Measurements from ENCODE around the gene NDEL1. TPM values are rescaled to one million over a fixed set of nuclear protein-coding genes. Genes with fewer than 3 reads are reported as not detected.

NDEL1 gene
- total RNA-seq, 1 experiment from 2014 or later: 39.2 TPM

- Histone ChIP-seq H3K4me3 (replicated peaks in 1 of 2; ENCODE audit: low read depth in 1 of 2, low read length in 2 of 2) (no peak overlapping the region), H3K79me2 (ENCODE audit: insufficient read depth, low read length) (no peaks in the 10 kb centered on the region), H3K27me3 (ENCODE audit: insufficient read depth, low read length) (no peaks in the 10 kb centered on the region), H3K9me3 (ENCODE audit: control insufficient read depth in 1 of 2, insufficient read depth in 1 of 2, low read depth in 1 of 2, low read length in 2 of 2) (no peaks in the 10 kb centered on the region), H3K9me2 (ENCODE audit: insufficient read depth) (no peaks in the 10 kb centered on the region), H3K4me2 (ENCODE audit: low read length) (no peak overlapping the region), H2AFZ (ENCODE audit: low read depth, low read length, poor library complexity, severe bottlenecking) (no peak overlapping the region), H3K36me3 (ENCODE audit: control insufficient read depth in 1 of 2, insufficient read depth in 2 of 2, low read length in 2 of 2) (no peaks in the 10 kb centered on the region), H3K4me1 (ENCODE audit: control insufficient read depth in 1 of 2, insufficient read depth in 2 of 2, low read length in 2 of 2) (peaks cover 0 to 27% of the 10 kb centered on the region in 2 experiments; a peak in 2 of 4 replicates), H4K20me1 (ENCODE audit: insufficient read depth) (no peaks in the 10 kb centered on the region), H3K9ac (ENCODE audit: low read length) (no peak overlapping the region), H3K27ac (ENCODE audit: low read depth, low read length) (no peak overlapping the region)
- ATAC-seq (no peak), DNase-seq (ENCODE audit: low read depth, low spot score) (no peak)
- intact Hi-C loops (cut with micrococcal nuclease): no loop called here
- no TSS peak for BruUV-seq (replicated peaks)
- ChIA-PET RAD21 (ENCODE audit: low non-redundant PET in 1 of 2, low total read pairs in 2 of 2, uncharacterized antibody in 2 of 2, unreplicated experiment in 2 of 2) (no interaction called here), CTCF (interaction anchor here (1.5 kb wide), 1 partner anchor 17 kb away, joined by 4 read pairs; no protein-coding TSS in a partner anchor), POLR2A (interaction anchor here (1.9 to 2.2 kb wide), 2 partner anchors 10 to 14 kb away, joined by 4 to 12 read pairs; partner anchors contain the start of gene RPL26)
- TF ChIP-seq SIN3A (IDR thresholded peaks at IDR 0.05; ENCODE audit: low read depth) (no peak), ZFX (IDR thresholded peaks at IDR 0.05) (no peak), EZH2 (IDR thresholded peaks at IDR 0.05) (no peak), SP1 (IDR thresholded peaks at IDR 0.05; ENCODE audit: low read depth) (no peak), ATF3 (IDR thresholded peaks at IDR 0.05) (no peak), YY1 (IDR thresholded peaks at IDR 0.05; ENCODE audit: extremely low read depth, insufficient replicate concordance, low read depth, low read length) (no peak), POLR2AphosphoS5 (IDR thresholded peaks at IDR 0.05; ENCODE audit: low read depth, low read length) (no peak), MAX (IDR thresholded peaks at IDR 0.05) (no peak), ZNF274 (IDR thresholded peaks at IDR 0.05; ENCODE audit: low read depth, low read length) (no peak), FOSL1 (IDR thresholded peaks at IDR 0.05; ENCODE audit: low read depth) (no peak), EGR1 (IDR thresholded peaks at IDR 0.05; ENCODE audit: low read depth) (no peak), ZBTB33 (IDR thresholded peaks at IDR 0.05; ENCODE audit: extremely low read depth, insufficient replicate concordance, low read length) (no peak), REST (IDR thresholded peaks at IDR 0.05; ENCODE audit: low read depth) (no peak), POLR2A (IDR thresholded peaks at IDR 0.05; ENCODE audit: borderline replicate concordance, extremely low read depth, insufficient read depth, insufficient read length) (no peak)
These were observed 42.8 kb upstream of the NDEL1 start for GRCh38 chr17:8392674-8393469.

Data from HCT116 (cell line).